ENCODE measurements around the gene CETN2.

CETN2 gene

GRCh38 chrX:152861826-152862225, 31.3 kb upstream of the CETN2 start:
- H3K4me3 ChIP-seq (ENCODE audit: low read depth, low read length): no peak overlapping the region
- DNase-seq (ENCODE audit: low read depth): no peak
- TF ChIP-seq MYC (IDR thresholded peaks at IDR 0.05; ENCODE audit: low read depth, low read length): no peak
- TF ChIP-seq CTCF (IDR thresholded peaks at IDR 0.05; ENCODE audit: low read depth, low read length): no peak
- TF ChIP-seq MAX (IDR thresholded peaks at IDR 0.05; ENCODE audit: low read depth, low read length): no peak
- TF ChIP-seq POLR2A (IDR thresholded peaks at IDR 0.05; ENCODE audit: extremely low read depth, insufficient read length): no peak

GRCh38 chrX:152861116-152861515, 30.6 kb upstream of the CETN2 start:
- no peak overlapping the region for H3K4me3 ChIP-seq (ENCODE audit: low read depth, low read length)
- DNase-seq (ENCODE audit: low read depth): no peak
- TF ChIP-seq MAX (IDR thresholded peaks at IDR 0.05; ENCODE audit: low read depth, low read length): no peak
- TF ChIP-seq POLR2A (IDR thresholded peaks at IDR 0.05; ENCODE audit: extremely low read depth, insufficient read length): no peak
- TF ChIP-seq MYC (IDR thresholded peaks at IDR 0.05; ENCODE audit: low read depth, low read length): no peak
- no peak for TF ChIP-seq CTCF (IDR thresholded peaks at IDR 0.05; ENCODE audit: low read depth, low read length)

GRCh38 chrX:152853986-152854385, 23.4 kb upstream of the CETN2 start:
- DNase-seq (ENCODE audit: low read depth): no peak
- no peak overlapping the region for H3K4me3 ChIP-seq (ENCODE audit: low read depth, low read length)
- TF ChIP-seq POLR2A (IDR thresholded peaks at IDR 0.05; ENCODE audit: extremely low read depth, insufficient read length): no peak
- TF ChIP-seq MYC (IDR thresholded peaks at IDR 0.05; ENCODE audit: low read depth, low read length): no peak
- no peak for TF ChIP-seq MAX (IDR thresholded peaks at IDR 0.05; ENCODE audit: low read depth, low read length)
- no peak for TF ChIP-seq CTCF (IDR thresholded peaks at IDR 0.05; ENCODE audit: low read depth, low read length)

GRCh38 chrX:152850465-152850864, 19.9 kb upstream of the CETN2 start:
- DNase-seq (ENCODE audit: low read depth): no peak
- TF ChIP-seq CTCF (IDR thresholded peaks at IDR 0.05; ENCODE audit: low read depth, low read length) (no peak), MYC (IDR thresholded peaks at IDR 0.05; ENCODE audit: low read depth, low read length) (no peak), POLR2A (IDR thresholded peaks at IDR 0.05; ENCODE audit: extremely low read depth, insufficient read length) (no peak), MAX (IDR thresholded peaks at IDR 0.05; ENCODE audit: low read depth, low read length) (no peak)
- H3K4me3 ChIP-seq (ENCODE audit: low read depth, low read length): no peak overlapping the region

- no peak overlapping the region for H3K4me3 ChIP-seq (ENCODE audit: low read depth, low read length)
- TF ChIP-seq POLR2A (IDR thresholded peaks at IDR 0.05; ENCODE audit: extremely low read depth, insufficient read length) (no peak), MYC (IDR thresholded peaks at IDR 0.05; ENCODE audit: low read depth, low read length) (peak; percentile 79), MAX (IDR thresholded peaks at IDR 0.05; ENCODE audit: low read depth, low read length) (peak; percentile 86)
- DNase-seq (ENCODE audit: low read depth): peak; percentile 51
Measured at GRCh38 chrX:152847281-152847680, 16.7 kb upstream of the CETN2 start.

- TF ChIP-seq MAX (IDR thresholded peaks at IDR 0.05; ENCODE audit: low read depth, low read length): no peak
- no peak for TF ChIP-seq MYC (IDR thresholded peaks at IDR 0.05; ENCODE audit: low read depth, low read length)
- TF ChIP-seq CTCF (IDR thresholded peaks at IDR 0.05; ENCODE audit: low read depth, low read length): no peak
- TF ChIP-seq POLR2A (IDR thresholded peaks at IDR 0.05; ENCODE audit: extremely low read depth, insufficient read length): no peak
- DNase-seq (ENCODE audit: low read depth): no peak
- H3K4me3 ChIP-seq (ENCODE audit: low read depth, low read length): no peak overlapping the region
Measured at GRCh38 chrX:152845618-152846240, 15.2 kb upstream of the CETN2 start.

Data from NB4 (cell line).